Spinal cord (tissue), 10 donors: ENCODE data around the gene YIPF6. TPM values are rescaled to one million over a fixed set of nuclear protein-coding genes. Genes with fewer than 3 reads are reported as not detected.
A peak's percentile ranks its signal among the peaks of the same experiment; 100 is the strongest.
"Not testable (repeated sequence)": the region's sequence is repeated elsewhere in the genome, so short reads cannot be mapped to it uniquely, and the experiment has no call there.

Source experiments
- DNase-seq, 6 donors: peaks; one replicate each; pipeline versions ENCODE4 v3.0.0 to v3.0.0-alpha.2; 2013 to 2015; ENCODE audit warnings: low spot score in 6 of 6, low read depth in 4 of 6
- H3K27ac ChIP-seq: one replicate; pipeline ENCODE4 v1.5.1; 2013; ENCODE audit warnings: low read depth, low read length, control low read depth
- H3K27me3 ChIP-seq: one replicate; pipeline ENCODE4 v1.6.1; 2013; ENCODE audit warnings: low read length; ENCODE audit not compliant: control insufficient read depth, insufficient read depth
- H3K36me3 ChIP-seq: one replicate; pipeline ENCODE4 v1.6.1; 2013; ENCODE audit warnings: low read length; ENCODE audit not compliant: control insufficient read depth, insufficient read depth
- H3K4me1 ChIP-seq: one replicate; pipeline ENCODE4 v1.6.1; 2013; ENCODE audit warnings: low read length; ENCODE audit not compliant: control insufficient read depth, insufficient read depth
- H3K4me3 ChIP-seq: one replicate; pipeline ENCODE4 v1.5.1; 2013; ENCODE audit warnings: low read depth, low read length, control low read depth
- H3K9me3 ChIP-seq: one replicate; pipeline ENCODE4 v1.6.1; 2013; ENCODE audit warnings: low read length; ENCODE audit not compliant: control insufficient read depth, insufficient read depth
- WGBS: methylation state at CpG from one replicate; pipeline ENCODE4 v1.1.5; 2013; ENCODE audit warnings: missing lambda C conversion rate; ENCODE audit not compliant: insufficient coverage; 5-methylcytosine and 5-hydroxymethylcytosine counted together
- polyA plus RNA-seq, 2 donors: library from polyadenylated mRNA; unstranded; fragments of 120-200 nt; gene quantifications; one replicate each; pipeline ENCODE4 v1.2.1, GENCODE V29; 2013; ENCODE audit not compliant: insufficient read length in 2 of 2
- total RNA-seq, 2 donors: library from RNA; depleted of rRNA in 1 of 2; stranded (reverse); fragments of 120-200 nt in 1 of 2; fragments of >200 nt in 1 of 2; gene quantifications; one replicate each; pipeline versions ENCODE4 v1.2.3 to v1.2.4, GENCODE V29; 2013 to 2014
- donor health status: healthy.

The YIPF6 gene
- total and polyA plus RNA-seq, 4 donors = 30.7 to 50.5 (median 41.6) TPM

- Histone ChIP-seq H3K27ac (no peak overlapping the region), H3K4me3 (no peak overlapping the region), H3K4me1 (peaks cover 3% of the 10 kb centered on the region), H3K9me3 (no peaks in the 10 kb centered on the region), H3K27me3 (no peaks in the 10 kb centered on the region), H3K36me3 (no peaks in the 10 kb centered on the region)
- WGBS = no CpG with 5 or more reads among the region's 4 CpGs
- no peak for DNase-seq
These were observed 34.1 kb upstream of the YIPF6 start for GRCh38 chrX:68464796-68465195.

- no peak for DNase-seq
- H3K4me1 ChIP-seq = no peaks in the 10 kb centered on the region
- H3K9me3 ChIP-seq = no peaks in the 10 kb centered on the region
- no CpG with 5 or more reads among the region's 1 CpG for WGBS
- H3K36me3 ChIP-seq = no peaks in the 10 kb centered on the region
- no peak overlapping the region for H3K27ac ChIP-seq
- H3K27me3 ChIP-seq = no peaks in the 10 kb centered on the region
- H3K4me3 ChIP-seq = no peak overlapping the region
These were observed 17.9 kb upstream of the YIPF6 start for GRCh38 chrX:68480969-68481368.

GRCh38 chrX:68486198-68486597, 12.7 kb upstream of the YIPF6 start:
- not testable (repeated sequence) for H3K27me3 ChIP-seq, H3K36me3 ChIP-seq, H3K9me3 ChIP-seq, H3K27ac ChIP-seq, H3K4me1 ChIP-seq, H3K4me3 ChIP-seq, DNase-seq
- WGBS = no CpG with 5 or more reads among the region's 3 CpGs

GRCh38 chrX:68487254-68487653, 11.6 kb upstream of the YIPF6 start:
- H3K4me3 ChIP-seq = no peak overlapping the region
- H3K4me1 ChIP-seq = no peaks in the 10 kb centered on the region
- no peak overlapping the region for H3K27ac ChIP-seq
- 27% methylated on average over 4 of the region's 4 CpGs for WGBS
- no peaks in the 10 kb centered on the region for H3K36me3 ChIP-seq
- peak in 1 of 6 donors; percentile 59 for DNase-seq
- H3K27me3 ChIP-seq = no peaks in the 10 kb centered on the region
- no peaks in the 10 kb centered on the region for H3K9me3 ChIP-seq

- H3K4me1 ChIP-seq = no peaks in the 10 kb centered on the region
- no peak for DNase-seq
- H3K36me3 ChIP-seq = no peaks in the 10 kb centered on the region
- WGBS = 83% methylated on average over 1 of the region's 1 CpG
- H3K27ac ChIP-seq = no peak overlapping the region
- no peaks in the 10 kb centered on the region for H3K9me3 ChIP-seq
- no peaks in the 10 kb centered on the region for H3K27me3 ChIP-seq
- H3K4me3 ChIP-seq = no peak overlapping the region
These were observed 10.9 kb upstream of the YIPF6 start for GRCh38 chrX:68487924-68488323.

- WGBS = 100% methylated on average over 1 of the region's 4 CpGs
- Histone ChIP-seq H3K4me1 (no peaks in the 10 kb centered on the region), H3K9me3 (no peaks in the 10 kb centered on the region), H3K27ac (no peak overlapping the region), H3K27me3 (no peaks in the 10 kb centered on the region), H3K4me3 (no peak overlapping the region), H3K36me3 (no peaks in the 10 kb centered on the region)
- DNase-seq = no peak
These were observed 10.2 kb upstream of the YIPF6 start for GRCh38 chrX:68488657-68489056.

GRCh38 chrX:68490644-68491043, 8.2 kb upstream of the YIPF6 start:
- peak in 1 of 6 donors; percentile 10 for DNase-seq
- no peaks in the 10 kb centered on the region for H3K4me1 ChIP-seq
- H3K4me3 ChIP-seq = no peak overlapping the region
- H3K36me3 ChIP-seq = no peaks in the 10 kb centered on the region
- no peak overlapping the region for H3K27ac ChIP-seq
- no peaks in the 10 kb centered on the region for H3K27me3 ChIP-seq
- H3K9me3 ChIP-seq = no peaks in the 10 kb centered on the region

GRCh38 chrX:68492583-68492982, 6.3 kb upstream of the YIPF6 start:
- Histone ChIP-seq H3K4me1 (no peaks in the 10 kb centered on the region), H3K27ac (no peak overlapping the region), H3K4me3 (no peak overlapping the region), H3K9me3 (no peaks in the 10 kb centered on the region), H3K27me3 (no peaks in the 10 kb centered on the region), H3K36me3 (no peaks in the 10 kb centered on the region)
- WGBS = no CpG with 5 or more reads among the region's 2 CpGs
- DNase-seq = no peak

- H3K4me3 ChIP-seq, H3K27ac ChIP-seq, H3K9me3 ChIP-seq, DNase-seq, H3K36me3 ChIP-seq, H3K27me3 ChIP-seq, H3K4me1 ChIP-seq: not testable (repeated sequence)
- WGBS = no CpG with 5 or more reads among the region's 2 CpGs
These were observed 5.1 kb upstream of the YIPF6 start for GRCh38 chrX:68493776-68494175.

GRCh38 chrX:68498044-68498507, 775 bp upstream of the YIPF6 start:
- peak overlapping the region; percentile 63 for H3K4me3 ChIP-seq
- peak in 1 of 6 donors; percentile 6 for DNase-seq
- WGBS = 26% methylated on average over 3 of the region's 4 CpGs
- H3K27ac ChIP-seq = peak overlapping the region; percentile 87
- H3K27me3 ChIP-seq = no peaks in the 10 kb centered on the region
- no peaks in the 10 kb centered on the region for H3K36me3 ChIP-seq
- H3K4me1 ChIP-seq = peaks cover 5% of the 10 kb centered on the region
- H3K9me3 ChIP-seq = no peaks in the 10 kb centered on the region
